Raji (cell line): ENCODE data around the gene LPIN1.

Experiments used
- POLR2A ChIP-seq: IDR thresholded peaks from 2 replicates; pipeline ENCODE4 v1.6.1; 2011; ENCODE audit warnings: low read depth, low read length, control low read depth; ENCODE audit not compliant: insufficient read depth

Gene LPIN1

DNA sequence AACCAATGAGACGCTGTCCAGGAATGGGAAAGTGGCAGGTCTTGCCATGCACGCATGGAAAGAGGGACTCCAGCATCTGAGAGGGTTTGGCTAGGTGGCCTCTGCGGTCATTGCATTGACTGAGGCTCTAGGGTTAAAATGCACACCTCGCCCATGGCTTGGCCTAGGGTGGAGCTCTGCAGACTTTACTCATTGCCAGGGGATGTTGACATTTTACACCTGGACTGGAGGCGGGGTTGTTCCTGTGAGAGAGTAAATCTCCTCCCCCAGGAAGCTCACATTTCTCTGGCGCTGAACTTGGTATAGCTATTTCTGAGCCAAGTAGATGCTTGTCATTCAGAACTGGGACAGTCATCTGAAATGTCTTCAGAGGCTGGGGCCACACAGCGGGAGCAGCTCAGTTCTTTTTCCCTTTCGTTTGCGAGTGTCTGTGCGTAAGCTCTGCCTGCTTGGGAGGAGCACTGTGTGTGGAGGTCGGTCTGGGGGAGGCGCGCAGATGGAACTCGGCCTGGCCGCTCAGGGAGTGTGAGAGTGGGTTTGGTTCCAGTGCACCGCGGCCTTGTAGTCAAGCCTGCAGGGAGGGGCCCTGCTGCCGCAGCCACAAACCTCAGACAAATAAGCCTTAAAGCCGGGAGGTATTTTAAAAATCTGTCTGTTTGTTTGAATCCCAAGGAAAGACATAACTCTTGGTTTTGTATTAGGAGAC lies 76.5 kb downstream of the LPIN1 start:
- TF ChIP-seq POLR2A, result no peak

- TF ChIP-seq POLR2A, result no peak
Observed at GRCh38 chr2:11824901-11825828, 78.7 kb downstream of the LPIN1 start.

DNA sequence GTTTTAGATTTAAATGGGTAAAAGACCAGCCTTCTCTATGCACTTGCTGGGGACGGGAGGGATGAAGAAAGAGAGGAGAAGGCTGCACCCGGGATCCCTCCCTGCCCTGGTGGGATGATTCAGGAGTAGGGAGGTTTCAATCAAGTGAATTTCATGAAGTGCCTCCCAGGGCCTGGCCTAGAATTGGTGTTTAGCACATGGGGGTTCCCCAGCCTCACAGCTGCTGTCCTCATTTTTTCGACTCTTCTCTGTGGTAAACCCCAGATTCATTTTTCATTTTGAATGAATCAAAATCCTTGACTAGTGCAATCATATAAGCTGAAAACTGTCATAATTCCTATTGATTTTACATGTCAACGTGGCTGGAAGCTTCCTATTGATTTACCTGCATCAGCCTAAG lies 81.1 kb downstream of the LPIN1 start:
- no peak for TF ChIP-seq POLR2A

GRCh38 chr2:11828933-11829323 lies 82.5 kb downstream of the LPIN1 start:
- TF ChIP-seq POLR2A, result no peak

GRCh38 chr2:11829324-11829946 lies 83.0 kb downstream of the LPIN1 start:
- no peak for TF ChIP-seq POLR2A

GRCh38 chr2:11829947-11830707 lies 83.7 kb downstream of the LPIN1 start:
- TF ChIP-seq POLR2A, result peak; percentile 49

DNA sequence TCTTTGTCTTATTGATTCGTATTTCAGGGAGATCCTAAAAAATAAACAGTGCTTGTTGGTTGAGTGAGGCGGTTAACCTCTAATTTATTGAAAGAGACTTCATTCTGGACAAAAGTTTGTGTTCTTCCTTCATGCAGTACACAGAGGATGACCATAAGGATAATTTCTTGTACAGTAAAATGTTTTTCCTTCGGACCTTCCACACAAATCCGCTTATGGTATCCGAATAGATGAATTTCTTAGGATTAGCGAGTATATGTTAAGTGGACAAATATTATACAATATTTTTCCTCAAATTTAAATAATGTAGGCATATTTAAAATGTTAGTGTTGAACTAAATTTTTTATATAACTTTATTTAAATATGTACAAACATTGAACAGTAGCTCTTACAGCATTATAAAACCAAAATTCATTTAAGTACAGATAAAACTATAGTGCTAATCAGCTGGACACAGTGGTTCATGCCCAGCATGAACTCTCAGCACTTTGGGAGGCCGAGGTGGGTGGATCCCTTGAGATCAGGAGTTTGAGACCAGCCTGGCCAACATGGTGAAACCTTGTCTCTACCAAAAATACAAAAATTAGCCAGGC lies 84.4 kb downstream of the LPIN1 start:
- no peak for TF ChIP-seq POLR2A

- TF ChIP-seq POLR2A, result no peak
Observed at GRCh38 chr2:11831415-11831814, 85.0 kb downstream of the LPIN1 start.

DNA sequence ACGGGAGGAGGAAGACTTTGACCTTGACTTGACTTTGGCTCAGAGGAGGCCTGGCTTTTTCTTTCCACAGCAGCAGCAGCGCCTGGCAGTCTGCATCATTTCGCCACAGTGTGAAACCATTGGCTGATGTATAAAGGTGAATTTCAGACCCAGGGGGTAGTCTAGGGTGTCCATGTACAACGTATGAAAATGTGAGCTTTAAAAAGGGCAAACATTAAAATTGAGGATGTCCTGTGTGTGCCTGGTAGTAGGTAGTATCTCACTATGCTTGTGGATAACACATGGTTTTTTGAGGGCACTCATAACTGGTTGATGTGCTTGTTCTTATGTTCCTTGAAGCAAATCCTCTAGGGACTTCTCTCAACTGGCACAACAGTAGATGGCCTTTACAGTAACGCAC lies 86.1 kb downstream of the LPIN1 start:
- TF ChIP-seq POLR2A, result peak; percentile 18; the same call in 1 of the 2 replicates

DNA sequence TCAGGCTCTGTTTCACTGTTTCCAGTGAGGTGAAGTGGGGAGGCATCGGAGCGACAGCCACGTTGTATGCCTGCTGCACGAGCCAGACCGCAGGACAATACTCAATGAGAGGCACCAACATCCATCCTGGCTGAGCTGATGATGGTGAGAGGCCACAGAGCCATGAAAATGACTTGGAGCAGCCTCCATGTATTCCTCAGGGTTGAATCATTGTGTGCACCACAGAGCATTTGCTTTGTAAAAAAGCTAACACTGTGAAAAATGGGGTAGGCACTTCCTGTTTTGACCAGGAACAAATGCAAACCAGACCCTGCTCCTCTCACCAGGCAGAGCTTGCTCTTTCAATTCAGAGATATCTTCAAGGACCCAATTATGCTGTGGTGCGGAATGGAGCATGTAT lies 87.2 kb downstream of the LPIN1 start:
- peak; percentile 27; the same call in 1 of the 2 replicates for TF ChIP-seq POLR2A

- peak; percentile 6; the same call in 1 of the 2 replicates for TF ChIP-seq POLR2A
Observed at GRCh38 chr2:11835403-11835802, 89.0 kb downstream of the LPIN1 start.

DNA sequence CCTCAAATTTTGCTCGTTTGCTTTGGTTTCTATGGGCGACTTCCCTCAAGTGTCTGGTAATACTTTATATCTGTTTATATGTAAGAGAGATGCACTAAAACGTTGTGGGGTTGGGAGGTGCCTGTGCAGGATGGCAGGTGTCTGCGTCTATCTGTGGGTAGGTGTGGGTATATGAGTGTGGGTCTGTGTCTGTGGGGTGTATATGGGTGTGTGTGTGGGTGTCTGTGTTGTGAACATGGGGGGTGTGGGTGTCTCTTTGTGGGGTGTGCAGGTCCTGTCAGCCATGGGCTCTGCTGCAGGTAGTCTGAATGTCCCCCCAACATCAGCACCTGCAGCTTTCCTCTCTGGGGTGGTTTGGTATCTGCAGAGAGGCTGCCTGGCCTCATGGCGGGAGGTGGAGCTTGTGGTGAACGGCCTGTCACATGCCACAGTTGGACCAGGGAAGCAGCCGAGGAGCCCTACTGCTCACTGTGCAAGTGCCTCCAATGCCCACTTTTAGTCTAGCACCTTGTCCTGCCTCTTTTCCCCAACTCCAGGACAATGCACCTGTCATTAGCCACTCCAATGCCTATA lies 90.3 kb downstream of the LPIN1 start:
- no peak for TF ChIP-seq POLR2A

DNA sequence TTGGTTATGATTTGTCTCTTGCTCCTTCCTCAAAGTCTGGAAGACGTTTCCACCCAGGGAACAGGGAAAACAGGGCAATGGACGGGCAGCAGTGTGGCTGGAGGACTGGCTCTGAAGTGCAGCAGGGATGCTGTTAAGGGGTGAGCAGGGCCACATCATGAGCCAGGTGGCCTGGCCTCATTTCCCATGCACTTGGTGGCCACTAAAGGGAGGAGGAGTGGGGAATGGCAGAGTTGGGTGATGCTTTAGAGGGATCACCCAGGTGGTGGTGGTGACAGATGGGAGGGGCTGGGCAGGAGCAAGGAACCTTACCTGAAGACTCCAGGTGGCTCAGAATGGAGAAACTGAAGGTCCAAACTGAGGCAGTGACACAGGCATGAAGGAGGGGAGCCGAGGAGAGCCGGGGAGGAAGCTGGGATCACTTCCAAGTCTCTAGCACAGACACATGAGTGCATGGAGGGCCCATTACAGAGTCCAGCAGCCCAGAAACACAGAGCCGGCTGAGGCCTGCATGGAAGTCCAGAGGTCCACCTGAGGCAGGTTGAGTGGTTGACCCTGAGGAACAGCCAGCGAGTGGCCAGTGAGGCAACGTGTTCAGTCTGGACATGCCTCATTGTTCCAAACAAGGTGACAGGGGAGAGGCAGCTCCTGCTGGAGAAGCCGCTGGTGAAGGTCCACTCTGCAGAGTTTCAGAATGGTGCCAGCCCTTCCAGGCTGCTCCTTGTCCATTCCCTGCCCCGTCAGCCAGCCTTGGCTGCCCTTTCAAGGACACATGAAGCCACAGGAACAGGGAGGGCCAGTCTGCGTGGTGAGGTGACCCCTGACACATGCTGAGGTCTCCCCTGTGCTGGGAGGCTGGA lies 91.7 kb downstream of the LPIN1 start:
- no peak for TF ChIP-seq POLR2A
